ENCODE measurements around the gene ESM1. TPM values are rescaled to one million over a fixed set of nuclear protein-coding genes. Genes with fewer than 3 reads are reported as not detected.

ESM1 gene
- total and polyA plus RNA-seq, 4 donors: 0.08 to 0.28 TPM; not detected in 2

DNA sequence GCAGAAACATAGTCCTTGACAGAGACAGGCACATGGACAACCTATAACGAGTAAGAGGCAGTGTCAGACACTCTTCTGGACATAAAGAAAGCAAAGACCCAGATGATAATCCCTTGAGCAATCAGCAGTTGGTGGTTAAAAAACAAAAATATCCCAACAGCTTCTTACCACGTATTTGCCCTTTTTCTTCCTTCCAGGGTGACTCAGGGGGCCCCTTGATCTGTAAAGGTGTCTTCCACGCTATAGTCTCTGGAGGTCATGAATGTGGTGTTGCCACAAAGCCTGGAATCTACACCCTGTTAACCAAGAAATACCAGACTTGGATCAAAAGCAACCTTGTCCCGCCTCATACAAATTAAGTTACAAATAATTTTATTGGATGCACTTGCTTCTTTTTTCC, 48.2 kb upstream of the ESM1 start:
- H3K9ac ChIP-seq (ENCODE audit: low read depth in 1 of 2, low read length in 2 of 2): no peak overlapping the region
- WGBS: 72% methylated on average over 4 of the region's 4 CpGs
- H3K9me3 ChIP-seq (ENCODE audit: control insufficient read depth in 4 of 4, low read length in 3 of 4): no peaks in the 10 kb centered on the region
- no peak overlapping the region for H3K27ac ChIP-seq (ENCODE audit: low read depth in 1 of 2, low read length in 2 of 2)
- TF ChIP-seq NR2F2 (IDR thresholded peaks at IDR 0.05): no peak
- TF ChIP-seq JUND (IDR thresholded peaks at IDR 0.05): no peak
- TF ChIP-seq RAD21 (IDR thresholded peaks at IDR 0.05): no peak
- TF ChIP-seq SP1 (IDR thresholded peaks at IDR 0.05): no peak
- TF ChIP-seq, protein P1, sequence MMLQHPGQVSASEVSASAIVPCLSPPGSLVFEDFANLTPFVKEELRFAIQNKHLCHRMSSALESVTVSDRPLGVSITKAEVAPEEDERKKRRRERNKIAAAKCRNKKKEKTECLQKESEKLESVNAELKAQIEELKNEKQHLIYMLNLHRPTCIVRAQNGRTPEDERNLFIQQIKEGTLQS (IDR thresholded peaks at IDR 0.05): no peak
- no peak for TF ChIP-seq YY1 (IDR thresholded peaks at IDR 0.05)
- TF ChIP-seq, protein P2, sequence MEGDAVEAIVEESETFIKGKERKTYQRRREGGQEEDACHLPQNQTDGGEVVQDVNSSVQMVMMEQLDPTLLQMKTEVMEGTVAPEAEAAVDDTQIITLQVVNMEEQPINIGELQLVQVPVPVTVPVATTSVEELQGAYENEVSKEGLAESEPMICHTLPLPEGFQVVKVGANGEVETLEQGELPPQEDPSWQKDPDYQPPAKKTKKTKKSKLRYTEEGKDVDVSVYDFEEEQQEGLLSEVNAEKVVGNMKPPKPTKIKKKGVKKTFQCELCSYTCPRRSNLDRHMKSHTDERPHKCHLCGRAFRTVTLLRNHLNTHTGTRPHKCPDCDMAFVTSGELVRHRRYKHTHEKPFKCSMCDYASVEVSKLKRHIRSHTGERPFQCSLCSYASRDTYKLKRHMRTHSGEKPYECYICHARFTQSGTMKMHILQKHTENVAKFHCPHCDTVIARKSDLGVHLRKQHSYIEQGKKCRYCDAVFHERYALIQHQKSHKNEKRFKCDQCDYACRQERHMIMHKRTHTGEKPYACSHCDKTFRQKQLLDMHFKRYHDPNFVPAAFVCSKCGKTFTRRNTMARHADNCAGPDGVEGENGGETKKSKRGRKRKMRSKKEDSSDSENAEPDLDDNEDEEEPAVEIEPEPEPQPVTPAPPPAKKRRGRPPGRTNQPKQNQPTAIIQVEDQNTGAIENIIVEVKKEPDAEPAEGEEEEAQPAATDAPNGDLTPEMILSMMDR (IDR thresholded peaks at IDR 0.05; ENCODE audit: low read depth, low read length, missing input control): no peak
- TF ChIP-seq HNF4A (conservative IDR thresholded peaks at IDR 0.05): no peak
- H3K36me3 ChIP-seq (ENCODE audit: control insufficient read depth in 4 of 4, insufficient read depth in 3 of 4, low read depth in 1 of 4, low read length in 3 of 4): no peaks in the 10 kb centered on the region
- H3K4me3 ChIP-seq (ENCODE audit: low read depth in 1 of 3, low read length in 3 of 3): no peak overlapping the region
- H3K4me1 ChIP-seq (ENCODE audit: control insufficient read depth in 4 of 4, insufficient read depth in 4 of 4, low read length in 3 of 4): no peaks in the 10 kb centered on the region
- DNase-seq (ENCODE audit: low spot score): no peak
- no peaks in the 10 kb centered on the region for H3K27me3 ChIP-seq (ENCODE audit: control insufficient read depth in 4 of 4, insufficient read depth in 4 of 4, low read length in 3 of 4)

DNA sequence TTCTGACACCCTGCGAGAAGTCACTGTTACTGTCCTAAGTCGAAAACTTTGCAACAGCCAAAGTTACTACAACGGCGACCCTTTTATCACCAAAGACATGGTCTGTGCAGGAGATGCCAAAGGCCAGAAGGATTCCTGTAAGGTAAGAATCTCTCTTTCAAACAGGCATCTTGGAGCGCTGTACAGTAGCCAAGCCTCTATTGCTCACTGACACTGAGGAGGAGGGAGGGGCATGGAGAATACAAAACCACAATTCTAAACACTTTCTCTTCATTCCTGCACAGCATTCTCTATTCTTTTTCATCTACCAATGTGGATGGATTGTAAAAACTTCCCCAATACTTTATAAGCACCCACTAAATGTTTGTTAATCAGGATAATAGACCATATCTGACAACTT, 46.1 kb upstream of the ESM1 start:
- WGBS: 96% methylated on average over 5 of the region's 5 CpGs
- H3K9me3 ChIP-seq (ENCODE audit: control insufficient read depth in 4 of 4, low read length in 3 of 4): no peaks in the 10 kb centered on the region
- H3K9ac ChIP-seq (ENCODE audit: low read depth in 1 of 2, low read length in 2 of 2): no peak overlapping the region
- H3K27ac ChIP-seq (ENCODE audit: low read depth in 1 of 2, low read length in 2 of 2): no peak overlapping the region
- no peaks in the 10 kb centered on the region for H3K27me3 ChIP-seq (ENCODE audit: control insufficient read depth in 4 of 4, insufficient read depth in 4 of 4, low read length in 3 of 4)
- no peaks in the 10 kb centered on the region for H3K4me1 ChIP-seq (ENCODE audit: control insufficient read depth in 4 of 4, insufficient read depth in 4 of 4, low read length in 3 of 4)
- no peak for TF ChIP-seq EGR1 (IDR thresholded peaks at IDR 0.05; ENCODE audit: low read depth in 2 of 2)
- H3K36me3 ChIP-seq (ENCODE audit: control insufficient read depth in 4 of 4, insufficient read depth in 3 of 4, low read depth in 1 of 4, low read length in 3 of 4): no peaks in the 10 kb centered on the region
- no peak for DNase-seq (ENCODE audit: low spot score)
- no peak overlapping the region for H3K4me3 ChIP-seq (ENCODE audit: low read depth in 1 of 3, low read length in 3 of 3)

DNA sequence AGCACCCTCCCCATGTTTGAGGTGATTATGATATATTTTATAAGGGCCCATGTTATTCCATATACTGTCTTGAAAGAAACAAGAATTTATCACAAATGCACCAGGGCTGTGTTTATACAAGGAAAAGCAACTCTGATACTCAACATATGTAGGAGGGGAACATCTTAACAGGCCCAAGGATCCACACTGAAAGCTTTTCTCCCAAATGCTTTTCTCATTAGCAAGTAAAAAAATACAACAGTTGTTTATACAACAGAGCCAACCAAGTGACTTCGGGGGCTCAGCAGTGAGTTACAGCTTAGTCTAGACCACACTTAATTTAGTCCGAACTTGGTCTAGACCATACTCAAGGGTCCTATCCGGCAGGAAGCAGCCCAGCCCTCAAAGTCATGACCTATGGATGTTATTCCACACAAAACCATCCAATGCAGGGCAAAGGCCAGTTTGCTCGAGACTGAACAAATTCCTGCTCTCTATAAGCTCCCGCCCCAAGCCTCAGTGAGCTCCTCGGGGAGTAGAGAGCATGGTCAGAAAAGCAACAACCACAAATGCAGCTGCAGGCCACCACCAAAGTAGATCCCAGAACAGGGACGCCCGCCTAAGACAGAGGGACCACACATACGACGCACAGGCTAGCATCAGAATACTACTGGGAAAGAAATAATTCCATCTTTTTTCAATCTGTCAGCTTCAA, 45.4 kb upstream of the ESM1 start:
- H3K27ac ChIP-seq (ENCODE audit: low read depth in 1 of 2, low read length in 2 of 2): no peak overlapping the region
- H3K27me3 ChIP-seq (ENCODE audit: control insufficient read depth in 4 of 4, insufficient read depth in 4 of 4, low read length in 3 of 4): no peaks in the 10 kb centered on the region
- no peak overlapping the region for H3K9ac ChIP-seq (ENCODE audit: low read depth in 1 of 2, low read length in 2 of 2)
- no peak overlapping the region for H3K4me3 ChIP-seq (ENCODE audit: low read depth in 1 of 3, low read length in 3 of 3)
- no peak for DNase-seq (ENCODE audit: low spot score)
- TF ChIP-seq FOXA2 (IDR thresholded peaks at IDR 0.05): no peak
- H3K9me3 ChIP-seq (ENCODE audit: control insufficient read depth in 4 of 4, low read length in 3 of 4): no peaks in the 10 kb centered on the region
- no peaks in the 10 kb centered on the region for H3K4me1 ChIP-seq (ENCODE audit: control insufficient read depth in 4 of 4, insufficient read depth in 4 of 4, low read length in 3 of 4)
- 61% methylated on average over 10 of the region's 10 CpGs for WGBS
- H3K36me3 ChIP-seq (ENCODE audit: control insufficient read depth in 4 of 4, insufficient read depth in 3 of 4, low read depth in 1 of 4, low read length in 3 of 4): no peaks in the 10 kb centered on the region

DNA sequence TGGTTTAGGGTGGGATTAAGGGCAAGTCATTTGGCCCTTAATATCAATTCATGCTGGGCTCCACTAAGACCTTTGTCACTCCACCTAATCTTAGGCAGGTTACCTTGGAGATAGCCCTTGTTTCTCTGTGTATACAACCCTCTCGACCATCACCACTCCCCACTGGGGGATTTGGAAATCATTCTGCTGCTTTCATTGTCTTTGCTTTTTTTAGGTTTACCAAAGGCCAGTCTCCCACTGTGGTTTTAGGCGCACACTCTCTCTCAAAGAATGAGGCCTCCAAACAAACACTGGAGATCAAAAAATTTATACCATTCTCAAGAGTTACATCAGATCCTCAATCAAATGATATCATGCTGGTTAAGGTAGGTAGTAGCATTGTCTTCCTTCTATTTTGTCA, 44.8 kb upstream of the ESM1 start:
- no peak overlapping the region for H3K27ac ChIP-seq (ENCODE audit: low read depth in 1 of 2, low read length in 2 of 2)
- no peak for DNase-seq (ENCODE audit: low spot score)
- H3K4me1 ChIP-seq (ENCODE audit: control insufficient read depth in 4 of 4, insufficient read depth in 4 of 4, low read length in 3 of 4): no peaks in the 10 kb centered on the region
- WGBS: 72% methylated on average over 2 of the region's 2 CpGs
- no peaks in the 10 kb centered on the region for H3K27me3 ChIP-seq (ENCODE audit: control insufficient read depth in 4 of 4, insufficient read depth in 4 of 4, low read length in 3 of 4)
- H3K36me3 ChIP-seq (ENCODE audit: control insufficient read depth in 4 of 4, insufficient read depth in 3 of 4, low read depth in 1 of 4, low read length in 3 of 4): no peaks in the 10 kb centered on the region
- TF ChIP-seq, protein P3, sequence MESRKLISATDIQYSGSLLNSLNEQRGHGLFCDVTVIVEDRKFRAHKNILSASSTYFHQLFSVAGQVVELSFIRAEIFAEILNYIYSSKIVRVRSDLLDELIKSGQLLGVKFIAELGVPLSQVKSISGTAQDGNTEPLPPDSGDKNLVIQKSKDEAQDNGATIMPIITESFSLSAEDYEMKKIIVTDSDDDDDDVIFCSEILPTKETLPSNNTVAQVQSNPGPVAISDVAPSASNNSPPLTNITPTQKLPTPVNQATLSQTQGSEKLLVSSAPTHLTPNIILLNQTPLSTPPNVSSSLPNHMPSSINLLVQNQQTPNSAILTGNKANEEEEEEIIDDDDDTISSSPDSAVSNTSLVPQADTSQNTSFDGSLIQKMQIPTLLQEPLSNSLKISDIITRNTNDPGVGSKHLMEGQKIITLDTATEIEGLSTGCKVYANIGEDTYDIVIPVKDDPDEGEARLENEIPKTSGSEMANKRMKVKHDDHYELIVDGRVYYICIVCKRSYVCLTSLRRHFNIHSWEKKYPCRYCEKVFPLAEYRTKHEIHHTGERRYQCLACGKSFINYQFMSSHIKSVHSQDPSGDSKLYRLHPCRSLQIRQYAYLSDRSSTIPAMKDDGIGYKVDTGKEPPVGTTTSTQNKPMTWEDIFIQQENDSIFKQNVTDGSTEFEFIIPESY (IDR thresholded peaks at IDR 0.05): no peak
- no peak for TF ChIP-seq YY1 (IDR thresholded peaks at IDR 0.05)
- TF ChIP-seq, protein P4, sequence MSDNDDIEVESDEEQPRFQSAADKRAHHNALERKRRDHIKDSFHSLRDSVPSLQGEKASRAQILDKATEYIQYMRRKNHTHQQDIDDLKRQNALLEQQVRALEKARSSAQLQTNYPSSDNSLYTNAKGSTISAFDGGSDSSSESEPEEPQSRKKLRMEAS (IDR thresholded peaks at IDR 0.05): no peak
- no peak for TF ChIP-seq HNF4A (conservative IDR thresholded peaks at IDR 0.05)
- H3K9ac ChIP-seq (ENCODE audit: low read depth in 1 of 2, low read length in 2 of 2): no peak overlapping the region
- H3K9me3 ChIP-seq (ENCODE audit: control insufficient read depth in 4 of 4, low read length in 3 of 4): no peaks in the 10 kb centered on the region
- no peak overlapping the region for H3K4me3 ChIP-seq (ENCODE audit: low read depth in 1 of 3, low read length in 3 of 3)

All from liver (tissue), 9 donors.